Caki2 (cell line): ENCODE data around the gene NEURL1. TPM values are rescaled to one million over a fixed set of nuclear protein-coding genes. Genes with fewer than 3 reads are reported as not detected.

ENCODE experiments used
- DNase-seq: peaks from one replicate; pipeline ENCODE4 v3.0.0-alpha.2; 2015; ENCODE audit warnings: low read depth
- in situ Hi-C: cut with HindIII; loops from 2 replicates; pipeline ENCODE4 v1.10.0; 2016; ENCODE audit warnings: low sequenced_read_pairs, low pct_unique_long_range_greater_than_20kb, mixed read lengths
- total RNA-seq: library from RNA; depleted of rRNA; stranded (reverse); fragments of >200 nt; shearing (Covaris generic); gene quantifications from 2 replicates; pipeline ENCODE4 v1.2.3, GENCODE V29; 2014; ENCODE audit warnings: low replicate concordance

NEURL1 gene
- total RNA-seq, 1 experiment from 2014 or later = not detected

GRCh38 chr10:103571656-103571975, 78.1 kb downstream of the NEURL1 start:
- in situ Hi-C loops = no loop called here
- DNase-seq = no peak

GRCh38 chr10:103572347-103573204, 79.1 kb downstream of the NEURL1 start:
- DNase-seq = no peak

GRCh38 chr10:103573205-103573487, 79.6 kb downstream of the NEURL1 start:
- in situ Hi-C loops = no loop called here
- no peak for DNase-seq

More at GRCh38 chr10:103572347-103573204, 79.1 kb downstream of the NEURL1 start:
- in situ Hi-C loops = no loop called here

GRCh38 chr10:103574097-103575061, 80.9 kb downstream of the NEURL1 start:
- in situ Hi-C loops = no loop called here
- no peak for DNase-seq

GRCh38 chr10:103575416-103576075, 82.0 kb downstream of the NEURL1 start:
- no peak for DNase-seq
- in situ Hi-C loops = no loop called here

GRCh38 chr10:103576076-103576471, 82.6 kb downstream of the NEURL1 start:
- in situ Hi-C loops = no loop called here
- no peak for DNase-seq

- DNase-seq = no peak
- in situ Hi-C loops = no loop called here
These were observed 83.4 kb downstream of the NEURL1 start for GRCh38 chr10:103576862-103577261.

GRCh38 chr10:103578782-103579382, 85.4 kb downstream of the NEURL1 start:
- DNase-seq = no peak
- in situ Hi-C loops = no loop called here

- in situ Hi-C loops = no loop called here
- DNase-seq = no peak
These were observed 86.5 kb downstream of the NEURL1 start for GRCh38 chr10:103580011-103580410.

- in situ Hi-C loops = no loop called here
- DNase-seq = no peak
These were observed 86.9 kb downstream of the NEURL1 start for GRCh38 chr10:103580430-103580829.

- DNase-seq = no peak
- in situ Hi-C loops = no loop called here
These were observed 88.0 kb downstream of the NEURL1 start for GRCh38 chr10:103581499-103581898.

- in situ Hi-C loops = no loop called here
These were observed 89.0 kb downstream of the NEURL1 start for GRCh38 chr10:103582331-103583123.

GRCh38 chr10:103583871-103584215, 90.3 kb downstream of the NEURL1 start:
- in situ Hi-C loops = no loop called here

More at GRCh38 chr10:103582331-103583123, 89.0 kb downstream of the NEURL1 start:
- no peak for DNase-seq

GRCh38 chr10:103584216-103585010, 90.9 kb downstream of the NEURL1 start:
- in situ Hi-C loops = no loop called here
- no peak for DNase-seq

More at GRCh38 chr10:103583871-103584215, 90.3 kb downstream of the NEURL1 start:
- DNase-seq = no peak

GRCh38 chr10:103585011-103585405, 91.5 kb downstream of the NEURL1 start:
- no peak for DNase-seq
- in situ Hi-C loops = no loop called here

GRCh38 chr10:103587073-103587472, 93.6 kb downstream of the NEURL1 start:
- DNase-seq = no peak
- in situ Hi-C loops = no loop called here

- no peak for DNase-seq
- in situ Hi-C loops = no loop called here
These were observed 95.6 kb downstream of the NEURL1 start for GRCh38 chr10:103589074-103589630.
